CD4-positive, alpha-beta memory T cell (primary cell): ENCODE results near the gene FAM47E. TPM values are rescaled to one million over a fixed set of nuclear protein-coding genes. Genes with fewer than 3 reads are reported as not detected.

Source experiments
- CTCF ChIA-PET: fragments of 350-600 bp; sonication (Branson Sonifier 250); formaldehyde crosslinking; loops from one replicate; lab custom pipeline; 2021; ENCODE audit warnings: inconsistent platforms; ENCODE audit not compliant: partially characterized antibody; lab: Charles Lee
- POLR2A ChIA-PET: fragments of 350-600 bp; sonication (Branson Sonifier 250); formaldehyde crosslinking; loops from one replicate; lab custom pipeline; 2021; ENCODE audit not compliant: partially characterized antibody; lab: Charles Lee
- DNase-seq, 5 donors: peaks; one replicate each; pipeline versions ENCODE4 v3.0.0 to v3.0.0-alpha.2; 2020 to 2022; ENCODE audit warnings: mixed read lengths in 1 of 5
- H3K27ac ChIP-seq: one replicate; pipeline ENCODE4 v1.7.0; 2013; ENCODE audit warnings: low read depth, low read length
- H3K27me3 ChIP-seq: 2 replicates; pipeline ENCODE4 v1.7.0; 2013; ENCODE audit warnings: mild to moderate bottlenecking, low read length, moderate library complexity; ENCODE audit not compliant: insufficient read depth
- H3K36me3 ChIP-seq: 2 replicates; pipeline ENCODE4 v1.7.0; 2013; ENCODE audit warnings: mild to moderate bottlenecking, low read length, moderate library complexity; ENCODE audit not compliant: insufficient read depth
- H3K4me1 ChIP-seq: 2 replicates; pipeline ENCODE4 v1.7.0; 2013; ENCODE audit warnings: mild to moderate bottlenecking, low read length, moderate library complexity; ENCODE audit not compliant: insufficient read depth
- H3K4me3 ChIP-seq, 2 donors: one replicate each; pipeline ENCODE4 v1.7.0; 2013; ENCODE audit warnings: low read length in 2 of 2, mild to moderate bottlenecking in 1 of 2
- H3K9me3 ChIP-seq, 2 donors: one replicate each; pipeline ENCODE4 v1.7.0; 2013; ENCODE audit warnings: low read length in 2 of 2, control low read depth in 1 of 2; ENCODE audit not compliant: control insufficient read depth in 1 of 2
- H3K27ac Mint-ChIP-seq, 7 donors: one replicate each; pipeline ENCODE4 v1.8.0; 2020 to 2021; ENCODE audit warnings: mixed read lengths in 7 of 7, mild to moderate bottlenecking in 6 of 7, inconsistent platforms in 3 of 7, moderate library complexity in 3 of 7
- H3K27me3 Mint-ChIP-seq, 2 donors: one replicate each; pipeline ENCODE4 v1.8.0; 2020 to 2021; ENCODE audit warnings: mixed read lengths in 2 of 2
- H3K36me3 Mint-ChIP-seq, 2 donors: one replicate each; pipeline ENCODE4 v1.8.0; 2020 to 2021; ENCODE audit warnings: mixed read lengths in 2 of 2, inconsistent platforms in 1 of 2, mild to moderate bottlenecking in 1 of 2
- H3K4me1 Mint-ChIP-seq, 4 donors: one replicate each; pipeline ENCODE4 v1.8.0; 2020 to 2021; ENCODE audit warnings: mixed read lengths in 4 of 4, mild to moderate bottlenecking in 1 of 4
- H3K4me3 Mint-ChIP-seq, 8 donors: one replicate each; pipeline ENCODE4 v1.8.0; 2020 to 2021; ENCODE audit warnings: mixed read lengths in 8 of 8, mild to moderate bottlenecking in 7 of 8, moderate library complexity in 6 of 8, inconsistent platforms in 3 of 8
- H3K9me3 Mint-ChIP-seq, 8 donors: one replicate each; pipeline ENCODE4 v1.8.0; 2020 to 2021; ENCODE audit warnings: mixed read lengths in 8 of 8, mild to moderate bottlenecking in 5 of 8, inconsistent platforms in 3 of 8, moderate library complexity in 1 of 8
- intact Hi-C: fragments of 100-400 bp; cut with micrococcal nuclease; formaldehyde crosslinking; loops from one replicate; pipeline ENCODE4 v1.15.1; 2023
- polyA plus RNA-seq, 2 donors: library from polyadenylated mRNA; unstranded; fragments of 300-500 nt; fragmentation: Illumina TruSeq; gene quantifications; one replicate each; pipeline ENCODE4 v1.2.3, GENCODE V29; 2021
- total RNA-seq, 2 experiments: library from RNA; stranded (reverse); gene quantifications; one replicate each; pipeline ENCODE4 v1.2.3, GENCODE V29; 2021

The FAM47E gene, protein sequence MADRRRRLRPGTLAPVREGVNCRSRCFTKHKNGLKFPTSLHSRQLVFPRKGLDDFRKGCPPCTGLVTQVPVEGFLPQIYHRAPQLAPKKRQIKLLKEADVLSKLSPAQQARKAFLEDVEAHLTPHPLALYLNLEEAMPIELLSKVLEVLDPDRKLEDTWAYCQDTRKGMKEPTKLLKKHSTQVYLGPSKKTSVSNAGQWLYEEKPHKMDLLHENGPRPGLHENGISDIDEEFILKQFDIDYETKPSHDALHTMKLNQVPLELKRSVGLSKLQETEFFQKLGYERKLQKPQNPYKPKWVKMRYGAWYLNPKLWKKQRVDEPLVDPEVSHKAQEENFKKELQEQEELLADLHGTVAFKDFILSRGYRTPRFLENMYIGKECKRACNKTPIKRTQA
- total RNA-seq (under 1 TPM in 1 of 2 experiments, not detected in 1; 0.64 TPM), polyA plus RNA-seq (under 1 TPM in 1 of 2 donors, not detected in 1; 0.18 TPM)

GRCh38 chr4:76251441-76252270 lies at the start of gene FAM47E:
FAM47E (plus strand) TSS chr4:76251721; CDS start chr4:76251747, 26 bp downstream.
- ChIA-PET CTCF (interaction anchor here (0.6 to 4.3 kb wide), 13 partner anchors 9 to 125 kb away, joined by 3 to 78 read pairs (median 3); no protein-coding TSS in a partner anchor), POLR2A (interaction anchor here (1.7 kb wide), 1 partner anchor 55 kb away, joined by 5 read pairs; no protein-coding TSS in a partner anchor)
- H3K4me1 Mint-ChIP-seq, result peaks cover 3 to 8% (median 6%) of the 10 kb centered on the region in 4 donors
- Histone ChIP-seq H3K4me3 (peak within 1 kb of the TSS in 1 of 2 donors; percentile 47), H3K27ac (no peak within 1 kb of the TSS), H3K9me3 (no peaks in the 10 kb centered on the region), H3K36me3 (no peaks in the 10 kb centered on the region), H3K27me3 (peaks cover 43% of the 10 kb centered on the region), H3K4me1 (peaks cover 6% of the 10 kb centered on the region)
- H3K36me3 Mint-ChIP-seq, result no peaks in the 10 kb centered on the region
- DNase-seq, result peak; percentile 33 to 41 (median 34)
- peak within 1 kb of the TSS; percentile 71 to 89 (median 84) for H3K4me3 Mint-ChIP-seq
- H3K9me3 Mint-ChIP-seq, result no peaks in the 10 kb centered on the region
- H3K27me3 Mint-ChIP-seq, result peaks cover 48 to 51% of the 10 kb centered on the region in 2 donors
- intact Hi-C loops, result loop anchor here (1.0 to 2.0 kb wide), 4 partner anchors 28 to 127 kb away; no protein-coding TSS in a partner anchor
- H3K27ac Mint-ChIP-seq, result peak within 1 kb of the TSS in 3 of 7 donors; percentile 37 to 69 (median 44)

- H3K4me1 Mint-ChIP-seq, result peaks cover 40 to 70% (median 53%) of the 10 kb centered on the region in 4 donors
- Histone ChIP-seq H3K27ac (no peak overlapping the region), H3K27me3 (no peaks in the 10 kb centered on the region), H3K36me3 (no peaks in the 10 kb centered on the region), H3K4me1 (peaks cover 19% of the 10 kb centered on the region), H3K4me3 (no peak overlapping the region), H3K9me3 (no peaks in the 10 kb centered on the region)
- H3K36me3 Mint-ChIP-seq, result peaks cover 0 to 5% of the 10 kb centered on the region in 2 donors
- CTCF ChIA-PET, result interaction anchor here (1.7 kb wide), 1 partner anchor 175 kb away, joined by 7 read pairs; no protein-coding TSS in a partner anchor
- H3K9me3 Mint-ChIP-seq, result no peaks in the 10 kb centered on the region
- H3K27me3 Mint-ChIP-seq, result no peaks in the 10 kb centered on the region
- intact Hi-C loops, result no loop called here
- DNase-seq, result no peak
- no peak overlapping the region for H3K4me3 Mint-ChIP-seq
- POLR2A ChIA-PET, result interaction anchor here (1.3 kb wide), 1 partner anchor 10 kb away, joined by 4 read pairs; the partner anchor contains the start of gene SCARB2
- H3K27ac Mint-ChIP-seq, result no peak overlapping the region
These were observed 48.0 kb upstream of the FAM47E start for GRCh38 chr4:76203541-76203940.

- Histone ChIP-seq H3K36me3 (no peaks in the 10 kb centered on the region), H3K4me3 (no peak overlapping the region), H3K27ac (no peak overlapping the region), H3K9me3 (no peaks in the 10 kb centered on the region), H3K27me3 (no peaks in the 10 kb centered on the region), H3K4me1 (peaks cover 9% of the 10 kb centered on the region)
- Mint-ChIP-seq H3K36me3 (peaks cover 0 to 1% of the 10 kb centered on the region in 2 donors), H3K4me1 (peaks cover 35 to 64% (median 47%) of the 10 kb centered on the region in 4 donors), H3K4me3 (no peak overlapping the region), H3K9me3 (no peaks in the 10 kb centered on the region), H3K27me3 (no peaks in the 10 kb centered on the region), H3K27ac (no peak overlapping the region)
- DNase-seq, result no peak
- POLR2A ChIA-PET, result no interaction called here
- intact Hi-C loops, result no loop called here
- CTCF ChIA-PET, result interaction anchor here (1.3 to 1.7 kb wide), 2 partner anchors 25 to 173 kb away, joined by 6 to 7 read pairs; no protein-coding TSS in a partner anchor
These were observed 46.6 kb upstream of the FAM47E start for GRCh38 chr4:76204936-76205335.

DNA sequence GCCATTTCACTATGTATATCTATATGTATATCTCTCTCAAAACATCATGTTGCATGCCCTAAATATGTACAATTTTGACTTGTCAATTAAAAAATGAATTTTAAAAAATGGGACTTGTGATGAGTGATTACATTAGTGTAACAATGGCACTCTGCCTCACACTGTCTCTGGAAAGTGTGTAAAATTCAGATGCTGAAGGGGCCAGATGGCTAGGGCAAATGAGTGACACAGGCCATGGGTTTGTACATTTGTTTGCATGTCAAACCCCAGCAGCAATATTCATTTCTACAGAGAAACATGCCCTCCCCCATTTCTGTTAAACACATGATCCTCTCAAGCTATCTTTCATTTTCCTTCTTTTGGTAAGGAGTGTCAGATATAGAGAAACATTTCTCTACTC lies 46.0 kb upstream of the FAM47E start:
- Histone ChIP-seq H3K36me3 (no peaks in the 10 kb centered on the region), H3K27me3 (no peaks in the 10 kb centered on the region), H3K27ac (no peak overlapping the region), H3K4me1 (peaks cover 5% of the 10 kb centered on the region), H3K4me3 (no peak overlapping the region), H3K9me3 (no peaks in the 10 kb centered on the region)
- peaks cover 35 to 64% (median 48%) of the 10 kb centered on the region in 4 donors for H3K4me1 Mint-ChIP-seq
- POLR2A ChIA-PET, result no interaction called here
- no peaks in the 10 kb centered on the region for H3K9me3 Mint-ChIP-seq
- H3K27me3 Mint-ChIP-seq, result no peaks in the 10 kb centered on the region
- DNase-seq, result no peak
- CTCF ChIA-PET, result interaction anchor here (1.2 to 1.7 kb wide), 3 partner anchors 26 to 173 kb away, joined by 4 to 7 read pairs (median 6); no protein-coding TSS in a partner anchor
- peaks cover 0 to 5% of the 10 kb centered on the region in 2 donors for H3K36me3 Mint-ChIP-seq
- intact Hi-C loops, result no loop called here
- H3K27ac Mint-ChIP-seq, result no peak overlapping the region
- no peak overlapping the region for H3K4me3 Mint-ChIP-seq

DNA sequence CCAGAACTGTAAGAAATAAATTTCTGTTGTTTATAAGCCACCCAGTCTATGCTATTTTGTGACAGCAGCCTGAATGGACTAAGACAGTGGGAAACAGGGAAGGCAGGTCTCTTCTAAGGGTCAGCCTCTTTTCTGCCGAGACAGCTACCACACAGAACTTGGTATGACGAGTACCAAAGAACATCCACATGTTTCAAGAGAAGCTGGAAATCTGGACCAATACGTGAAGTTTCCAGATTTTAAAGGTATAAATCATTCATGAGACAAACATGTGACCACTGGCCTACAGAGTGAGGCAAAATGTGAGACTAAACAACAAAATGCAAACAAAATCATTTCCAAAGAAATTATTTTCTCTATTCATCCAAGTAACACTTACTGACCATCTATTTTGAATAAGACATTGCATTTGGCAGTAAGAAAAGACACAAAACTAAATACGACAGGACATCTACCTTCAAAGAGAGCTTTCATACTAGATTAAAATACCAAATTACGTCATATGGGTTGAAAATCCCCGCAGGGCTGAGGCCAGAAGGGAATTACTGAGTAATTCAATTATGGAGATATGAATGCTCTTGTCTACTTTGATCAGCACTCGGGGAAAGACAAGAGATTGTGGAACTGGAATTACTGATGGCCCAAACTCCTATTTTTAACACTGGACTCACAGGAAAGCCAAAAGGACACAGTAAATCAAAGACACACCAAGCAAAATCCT lies 45.1 kb upstream of the FAM47E start:
- peaks cover 33 to 64% (median 48%) of the 10 kb centered on the region in 4 donors for H3K4me1 Mint-ChIP-seq
- peaks cover 0 to 5% of the 10 kb centered on the region in 2 donors for H3K36me3 Mint-ChIP-seq
- H3K27ac Mint-ChIP-seq, result no peak overlapping the region
- no peak overlapping the region for H3K4me3 Mint-ChIP-seq
- no peak for DNase-seq
- intact Hi-C loops, result no loop called here
- no peak overlapping the region for H3K4me3 ChIP-seq
- no peak overlapping the region for H3K27ac ChIP-seq
- no peaks in the 10 kb centered on the region for H3K9me3 Mint-ChIP-seq
- no peaks in the 10 kb centered on the region for H3K27me3 ChIP-seq
- CTCF ChIA-PET, result interaction anchor here (1.2 to 1.3 kb wide), 2 partner anchors 26 to 172 kb away, joined by 4 to 6 read pairs; no protein-coding TSS in a partner anchor
- POLR2A ChIA-PET, result no interaction called here
- H3K9me3 ChIP-seq, result no peaks in the 10 kb centered on the region
- H3K27me3 Mint-ChIP-seq, result no peaks in the 10 kb centered on the region
- peaks cover 12% of the 10 kb centered on the region for H3K4me1 ChIP-seq
- H3K36me3 ChIP-seq, result no peaks in the 10 kb centered on the region

DNA sequence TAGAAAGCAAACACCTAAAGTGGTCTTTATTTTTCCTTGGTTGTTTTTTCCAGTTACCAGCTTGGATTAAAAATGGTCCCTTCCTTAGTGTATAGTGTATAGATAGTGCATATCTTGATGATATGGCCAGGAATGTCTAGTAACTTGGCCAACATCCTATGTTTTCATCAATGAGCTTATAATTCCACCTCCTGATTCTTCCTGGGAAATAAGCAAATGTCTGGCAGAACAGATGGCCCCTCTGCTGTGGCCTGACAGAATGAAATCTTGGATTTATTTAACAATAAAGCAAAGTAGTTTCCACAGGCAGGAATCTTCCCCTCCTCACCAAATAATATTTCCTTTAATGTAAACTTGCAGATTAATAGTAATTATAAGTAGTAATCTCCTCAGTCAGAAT lies 44.0 kb upstream of the FAM47E start:
- no peak overlapping the region for H3K27ac ChIP-seq
- Mint-ChIP-seq H3K4me3 (no peak overlapping the region), H3K4me1 (peaks cover 41 to 70% (median 56%) of the 10 kb centered on the region in 4 donors), H3K27me3 (no peaks in the 10 kb centered on the region), H3K27ac (no peak overlapping the region), H3K36me3 (peaks cover 0 to 5% of the 10 kb centered on the region in 2 donors), H3K9me3 (no peaks in the 10 kb centered on the region)
- no peaks in the 10 kb centered on the region for H3K36me3 ChIP-seq
- DNase-seq, result no peak
- ChIA-PET CTCF (interaction anchor here (1.0 kb wide), 1 partner anchor 28 kb away, joined by 3 read pairs; no protein-coding TSS in a partner anchor), POLR2A (no interaction called here)
- no peaks in the 10 kb centered on the region for H3K27me3 ChIP-seq
- no peak overlapping the region for H3K4me3 ChIP-seq
- intact Hi-C loops, result no loop called here
- H3K9me3 ChIP-seq, result no peaks in the 10 kb centered on the region
- peaks cover 24% of the 10 kb centered on the region for H3K4me1 ChIP-seq
